ENCODE data around the gene LPP. TPM values are rescaled to one million over a fixed set of nuclear protein-coding genes. Genes with fewer than 3 reads are reported as not detected.

The LPP gene
- total RNA-seq, 3 donors from 2014 or later, result 262 to 816 (median 325) TPM

- H3K36me3 ChIP-seq (ENCODE audit: low read depth), result no peaks in the 10 kb centered on the region
- no peak for TF ChIP-seq CTCF (IDR thresholded peaks at IDR 0.05)
- H3K9me3 ChIP-seq, result no peaks in the 10 kb centered on the region
- no peak overlapping the region for H3K4me3 ChIP-seq
- DNase-seq (no peak), ATAC-seq (peak; percentile 28)
- intact Hi-C loops (cut with DNase I, micrococcal nuclease), result no loop called here
- H3K4me1 ChIP-seq (ENCODE audit: low read depth), result peaks cover 7% of the 10 kb centered on the region
Measured at GRCh38 chr3:188901126-188901525, 747.2 kb downstream of the LPP start.

GRCh38 chr3:188901671-188902287 lies 747.8 kb downstream of the LPP start:
- Histone ChIP-seq H3K9me3 (no peaks in the 10 kb centered on the region), H3K4me3 (no peak overlapping the region), H3K36me3 (ENCODE audit: low read depth) (no peaks in the 10 kb centered on the region), H3K4me1 (ENCODE audit: low read depth) (peaks cover 7% of the 10 kb centered on the region)
- intact Hi-C loops (cut with DNase I, micrococcal nuclease), result no loop called here
- TF ChIP-seq CTCF (IDR thresholded peaks at IDR 0.05), result no peak
- ATAC-seq (no peak), DNase-seq (no peak)

- no peak for TF ChIP-seq CTCF (IDR thresholded peaks at IDR 0.05)
- intact Hi-C loops (cut with DNase I, micrococcal nuclease), result no loop called here
- no peak for ATAC-seq
Measured at GRCh38 chr3:188904670-188905069, 750.7 kb downstream of the LPP start.

GRCh38 chr3:188905547-188905946 lies 751.6 kb downstream of the LPP start:
- H3K36me3 ChIP-seq (ENCODE audit: low read depth), result no peaks in the 10 kb centered on the region
- H3K9me3 ChIP-seq, result no peaks in the 10 kb centered on the region
- intact Hi-C loops (cut with DNase I, micrococcal nuclease), result no loop called here
- DNase-seq, result no peak
- TF ChIP-seq CTCF (IDR thresholded peaks at IDR 0.05), result no peak
- H3K4me3 ChIP-seq, result no peak overlapping the region
- ATAC-seq, result no peak
- H3K4me1 ChIP-seq (ENCODE audit: low read depth), result no peaks in the 10 kb centered on the region

More at GRCh38 chr3:188904670-188905069, 750.7 kb downstream of the LPP start:
- DNase-seq, result no peak
- H3K4me1 ChIP-seq (ENCODE audit: low read depth), result peaks cover 6% of the 10 kb centered on the region
- H3K4me3 ChIP-seq, result no peak overlapping the region
- no peaks in the 10 kb centered on the region for H3K36me3 ChIP-seq (ENCODE audit: low read depth)
- H3K9me3 ChIP-seq, result no peaks in the 10 kb centered on the region

- no peak for ATAC-seq
- intact Hi-C loops (cut with DNase I, micrococcal nuclease), result no loop called here
Measured at GRCh38 chr3:188906236-188906635, 752.3 kb downstream of the LPP start.

More at GRCh38 chr3:188906236-188906635, 752.3 kb downstream of the LPP start:
- no peaks in the 10 kb centered on the region for H3K4me1 ChIP-seq (ENCODE audit: low read depth)
- no peaks in the 10 kb centered on the region for H3K36me3 ChIP-seq (ENCODE audit: low read depth)
- no peak for DNase-seq
- no peak overlapping the region for H3K4me3 ChIP-seq
- no peaks in the 10 kb centered on the region for H3K9me3 ChIP-seq
- no peak for TF ChIP-seq CTCF (IDR thresholded peaks at IDR 0.05)
